OCI-LY7 (cell line): ENCODE measurements around the gene SCAP. TPM values are rescaled to one million over a fixed set of nuclear protein-coding genes. Genes with fewer than 3 reads are reported as not detected.
"Not testable (repeated sequence)": the region's sequence is repeated elsewhere in the genome, so short reads cannot be mapped to it uniquely, and the experiment has no call there.

Experiments
- BruUV-seq: library from RNA; stranded (reverse); fragments of 400-500 nt; replicated peaks from 2 replicates; lab custom pipeline; 2021; lab: Mats Ljungman, UMichigan
- CTCF ChIA-PET: fragments of 300-600 bp; sonication (Branson Sonifier 250); formaldehyde crosslinking; loops from one replicate; lab custom pipeline; 2022; ENCODE audit warnings: antibody characterized with exemption; ENCODE audit not compliant: unreplicated experiment; lab: Charles Lee
- POLR2A ChIA-PET: fragments of 300-600 bp; sonication (Branson Sonifier 250); formaldehyde crosslinking; loops from one replicate; lab custom pipeline; 2022; ENCODE audit warnings: antibody characterized with exemption; lab: Charles Lee
- DNase-seq: peaks from one replicate; pipeline ENCODE4 v3.0.0-alpha.2; 2015; ENCODE audit warnings: low spot score
- H2AFZ ChIP-seq: fragments of 200-600 bp; sonication (generic), shearing (Covaris generic); 2 replicates; pipeline ENCODE4 v1.6.1; 2014; ENCODE audit warnings: mild to moderate bottlenecking, antibody characterized with exemption, low read length, moderate library complexity
- H3K27ac ChIP-seq: fragments of 200-600 bp; sonication (generic); 2 replicates; pipeline ENCODE4 v1.5.1; 2014; ENCODE audit warnings: mixed run types, low read depth, mild to moderate bottlenecking, moderate library complexity, low read length, inconsistent platforms; ENCODE audit not compliant: poor library complexity, severe bottlenecking
- H3K36me3 ChIP-seq: fragments of 200-600 bp; sonication (generic); 2 replicates; pipeline ENCODE4 v1.6.1; 2014; ENCODE audit warnings: mild to moderate bottlenecking, antibody characterized with exemption, low read length, moderate library complexity, mixed read lengths; ENCODE audit not compliant: insufficient read depth
- H3K4me1 ChIP-seq: fragments of 200-600 bp; sonication (generic); 2 replicates; pipeline ENCODE4 v1.5.1; 2014; ENCODE audit warnings: mild to moderate bottlenecking, low read length; ENCODE audit not compliant: insufficient read depth, poor library complexity, severe bottlenecking
- H3K4me2 ChIP-seq: fragments of 200-600 bp; sonication (generic); 2 replicates; pipeline ENCODE4 v1.6.1; 2014; ENCODE audit warnings: mild to moderate bottlenecking, low read length
- H3K4me3 ChIP-seq: fragments of 200-600 bp; sonication (generic); 2 replicates; pipeline ENCODE4 v1.5.1; 2014; ENCODE audit warnings: mild to moderate bottlenecking, low read depth, low read length; ENCODE audit not compliant: poor library complexity, severe bottlenecking
- H3K79me2 ChIP-seq: fragments of 200-600 bp; sonication (generic); 2 replicates; pipeline ENCODE4 v1.6.1; 2016; ENCODE audit warnings: low read depth, mild to moderate bottlenecking, low read length, moderate library complexity, mixed read lengths; ENCODE audit not compliant: insufficient read depth
- H3K9me2 ChIP-seq: fragments of 200-600 bp; sonication (generic); 2 replicates; pipeline ENCODE4 v1.6.1; 2016; ENCODE audit warnings: mild to moderate bottlenecking, low read length, mixed read lengths; ENCODE audit not compliant: insufficient read depth
- H3K9me3 ChIP-seq: fragments of 200-600 bp; sonication (generic); 2 replicates; pipeline ENCODE4 v1.6.1; 2014; ENCODE audit warnings: mild to moderate bottlenecking, mixed run types, low read length, mixed read lengths
- H4K20me1 ChIP-seq: fragments of 200-600 bp; sonication (generic); 2 replicates; pipeline ENCODE4 v1.6.1; 2014; ENCODE audit warnings: mild to moderate bottlenecking, antibody characterized with exemption, low read length, moderate library complexity, mixed read lengths; ENCODE audit not compliant: insufficient read depth
- CTCF ChIP-seq: fragments of 200-600 bp; sonication (generic); conservative IDR thresholded peaks from 2 replicates; pipeline ENCODE4 v1.5.1; 2014; ENCODE audit warnings: mild to moderate bottlenecking, antibody characterized with exemption, low read length, moderate library complexity, mixed read lengths
- EZH2phosphoT487 ChIP-seq: fragments of 200-600 bp; sonication (generic); IDR thresholded peaks from 2 replicates; pipeline ENCODE4 v1.6.1; 2018; ENCODE audit warnings: low read depth, borderline replicate concordance, mild to moderate bottlenecking, mixed run types, antibody characterized with exemption, low read length, moderate library complexity, mixed read lengths
- intact Hi-C: fragments of 100-400 bp; cut with micrococcal nuclease; formaldehyde crosslinking; loops from one replicate; pipeline ENCODE4 v1.10.0; 2022; ENCODE audit not compliant: unreplicated experiment
- total RNA-seq, 2 experiments: library from RNA; depleted of rRNA in 1 of 2; stranded (reverse); fragments of >200 nt in 1 of 2; shearing (Covaris generic) in 1 of 2; gene quantifications; 2 replicates each; pipeline ENCODE4 v1.2.3, GENCODE V29; 2014 to 2022

SCAP gene
- total RNA-seq, 2 experiments from 2014 or later = 63.7 to 70.5 TPM

- intact Hi-C loops = loop anchor here (2.0 to 10.0 kb wide), 2 partner anchors 504 to 666 kb away; partner anchors contain the start of gene TMIE
- ChIA-PET POLR2A (interaction anchor here (0.5 to 0.6 kb wide), 3 partner anchors 34 to 846 kb away, joined by 3 read pairs; no protein-coding TSS in a partner anchor), CTCF (interaction anchor here (0.5 to 0.8 kb wide), 2 partner anchors 37 to 289 kb away, joined by 3 to 5 read pairs; no protein-coding TSS in a partner anchor)
Measured at GRCh38 chr3:47370887-47371697, 104.6 kb downstream of the SCAP start.

GRCh38 chr3:47370020-47370419 lies 105.7 kb downstream of the SCAP start:
- POLR2A ChIA-PET = interaction anchor here (0.6 kb wide), 1 partner anchor 415 kb away, joined by 7 read pairs; no protein-coding TSS in a partner anchor
- not testable (repeated sequence) for DNase-seq, H3K4me3 ChIP-seq

More at GRCh38 chr3:47370887-47371697, 104.6 kb downstream of the SCAP start:
- no peak overlapping the region for H3K4me2 ChIP-seq
- no TSS peak for BruUV-seq
- H3K4me1 ChIP-seq = no peaks in the 10 kb centered on the region
- no peak overlapping the region for H2AFZ ChIP-seq
- TF ChIP-seq EZH2phosphoT487 = no peak
- TF ChIP-seq CTCF = peak; percentile 57
- H3K4me3 ChIP-seq = no peak overlapping the region
- DNase-seq = peak; percentile 54
- no peaks in the 10 kb centered on the region for H3K36me3 ChIP-seq
- H3K9me3 ChIP-seq = no peaks in the 10 kb centered on the region
- no peaks in the 10 kb centered on the region for H3K9me2 ChIP-seq
- no peak overlapping the region for H3K27ac ChIP-seq
- H4K20me1 ChIP-seq = no peaks in the 10 kb centered on the region
- no peaks in the 10 kb centered on the region for H3K79me2 ChIP-seq

GRCh38 chr3:47367631-47368030 lies 108.1 kb downstream of the SCAP start:
- no peak overlapping the region for H3K4me3 ChIP-seq
- no peaks in the 10 kb centered on the region for H4K20me1 ChIP-seq
- ChIA-PET POLR2A (no interaction called here), CTCF (no interaction called here)
- no peak for DNase-seq
- no TSS peak for BruUV-seq
- H3K4me1 ChIP-seq = peaks cover 4% of the 10 kb centered on the region
- H3K4me2 ChIP-seq = no peak overlapping the region
- H3K27ac ChIP-seq = no peak overlapping the region
- H2AFZ ChIP-seq = no peak overlapping the region
- H3K9me3 ChIP-seq = no peaks in the 10 kb centered on the region
- H3K36me3 ChIP-seq = no peaks in the 10 kb centered on the region
- H3K9me2 ChIP-seq = no peaks in the 10 kb centered on the region
- no peaks in the 10 kb centered on the region for H3K79me2 ChIP-seq
- TF ChIP-seq CTCF = no peak
- no peak for TF ChIP-seq EZH2phosphoT487
- intact Hi-C loops = loop anchor here (5.0 to 10.0 kb wide), 2 partner anchors 123 to 445 kb away; no protein-coding TSS in a partner anchor

More at GRCh38 chr3:47370020-47370419, 105.7 kb downstream of the SCAP start:
- not testable (repeated sequence) for H3K4me1 ChIP-seq, BruUV-seq, H3K36me3 ChIP-seq, H3K9me2 ChIP-seq, H3K4me2 ChIP-seq, H3K27ac ChIP-seq, H4K20me1 ChIP-seq, H3K9me3 ChIP-seq, H3K79me2 ChIP-seq, H2AFZ ChIP-seq
- CTCF ChIA-PET = interaction anchor here (0.6 kb wide), 1 partner anchor 361 kb away, joined by 3 read pairs; no protein-coding TSS in a partner anchor
- intact Hi-C loops = loop anchor here (2.0 to 10.0 kb wide), 2 partner anchors 503 to 665 kb away; partner anchors contain the start of gene TMIE
